GM03348 (cell line): ENCODE results near the gene CALHM5.
A peak's percentile ranks its signal among the peaks of the same experiment; 100 is the strongest.
"Not testable (repeated sequence)": the region's sequence is repeated elsewhere in the genome, so short reads cannot be mapped to it uniquely, and the experiment has no call there.

ENCODE experiments used
- DNase-seq: peaks from one replicate; pipeline ENCODE4 v3.0.0; 2012; ENCODE audit warnings: low spot score

CALHM5 gene

DNA sequence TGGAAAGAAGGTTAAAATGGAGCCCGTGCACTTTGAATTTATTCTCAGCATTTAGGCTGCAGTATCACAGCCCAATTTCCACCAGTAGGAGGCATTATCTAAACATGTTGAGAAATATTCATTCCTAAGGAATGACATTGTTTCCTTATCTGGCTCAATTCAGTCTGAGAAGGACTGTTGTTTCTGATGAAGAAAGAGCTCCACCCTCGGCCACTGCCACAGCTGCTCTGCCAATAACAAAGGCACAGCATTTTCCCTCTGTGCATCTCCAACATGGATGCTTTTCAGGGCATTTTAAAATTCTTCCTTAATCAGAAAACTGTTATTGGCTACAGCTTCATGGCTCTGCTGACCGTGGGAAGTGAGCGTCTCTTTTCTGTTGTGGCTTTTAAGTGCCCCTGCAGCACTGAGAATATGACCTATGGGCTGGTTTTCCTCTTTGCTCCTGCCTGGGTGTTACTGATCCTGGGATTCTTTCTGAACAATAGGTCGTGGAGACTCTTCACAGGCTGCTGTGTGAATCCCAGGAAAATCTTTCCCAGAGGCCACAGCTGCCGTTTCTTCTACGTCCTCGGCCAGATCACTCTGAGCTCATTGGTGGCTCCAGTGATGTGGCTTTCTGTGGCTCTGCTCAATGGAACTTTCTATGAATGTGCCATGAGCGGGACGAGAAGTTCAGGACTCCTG is at the start of gene CALHM5:
CALHM5 (plus strand) TSS at position 216 of the 687 bp plus-strand sequence; CDS start at position 274, 58 bp downstream.
- DNase-seq: peak; percentile 85

- DNase-seq: peak; percentile 66
Measured at GRCh38 chr6:116461932-116462885, 49.2 kb upstream of the CALHM5 start.

GRCh38 chr6:116463301-116463700 is 48.1 kb upstream of the CALHM5 start:
- no peak for DNase-seq

- DNase-seq: no peak
Measured at GRCh38 chr6:116465246-116465645, 46.2 kb upstream of the CALHM5 start.

DNA sequence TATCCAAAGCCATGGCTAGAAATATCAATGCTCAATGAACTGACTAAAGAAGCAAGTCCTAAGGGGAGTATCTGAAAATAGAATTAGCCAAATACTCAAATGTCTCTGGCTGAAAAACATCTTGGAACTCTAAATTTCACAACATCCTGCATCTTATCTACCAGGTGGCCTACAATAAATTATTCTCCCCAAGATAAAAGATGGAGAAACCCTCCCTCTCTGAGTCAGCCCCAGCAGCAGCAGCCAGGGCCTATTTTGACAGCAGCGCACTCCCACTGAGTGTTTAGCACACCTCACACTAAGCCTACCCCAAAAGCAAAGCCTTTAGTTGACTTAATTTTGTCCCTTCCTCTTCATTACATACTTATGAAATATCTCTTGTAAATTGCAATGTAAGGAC is 44.3 kb upstream of the CALHM5 start:
- no peak for DNase-seq

GRCh38 chr6:116467514-116467913 is 43.9 kb upstream of the CALHM5 start:
- no peak for DNase-seq

DNA sequence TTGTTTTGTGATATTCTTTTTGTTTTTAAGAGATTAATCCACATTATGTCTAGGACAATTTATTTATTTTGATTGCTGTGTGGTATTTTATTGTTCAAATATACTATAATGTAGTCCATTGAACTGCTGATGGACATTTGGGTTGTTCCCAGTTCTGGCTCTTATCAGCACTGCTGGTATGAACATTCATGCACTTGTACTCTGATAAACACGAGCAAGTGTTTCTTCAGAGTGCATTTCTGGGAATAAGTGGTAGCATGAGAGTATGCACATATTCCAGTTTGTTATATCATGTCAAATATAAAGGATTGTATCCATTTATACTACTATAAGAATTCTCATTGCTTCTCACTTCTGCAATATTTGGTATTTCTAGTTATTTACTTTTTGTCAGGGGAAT is 43.1 kb upstream of the CALHM5 start:
- DNase-seq: no peak

GRCh38 chr6:116471531-116471930 is 39.9 kb upstream of the CALHM5 start:
- DNase-seq: no peak

DNA sequence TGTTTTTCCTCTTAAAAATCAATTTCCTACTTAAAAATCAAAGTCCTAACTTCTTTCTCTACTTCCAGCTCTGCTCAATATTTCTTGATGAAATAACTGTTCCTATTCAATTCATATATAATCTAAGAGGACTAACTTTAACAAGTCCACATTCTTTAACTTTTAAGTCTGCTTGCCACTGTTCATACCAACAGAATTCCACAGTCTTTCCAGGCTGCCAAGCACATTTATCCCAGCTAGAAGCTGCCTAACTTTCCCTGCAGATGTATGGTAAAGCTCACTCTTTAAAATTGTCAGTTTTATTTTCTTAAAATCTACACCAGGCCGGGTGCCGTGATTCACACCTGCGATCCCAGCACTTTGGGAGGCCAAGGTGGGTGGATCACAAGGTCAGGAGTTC is 38.7 kb upstream of the CALHM5 start:
- peak; percentile 22 for DNase-seq

- no peak for DNase-seq
Measured at GRCh38 chr6:116475141-116475540, 36.3 kb upstream of the CALHM5 start.

GRCh38 chr6:116476002-116476678 is 35.3 kb upstream of the CALHM5 start:
- DNase-seq: peak; percentile 43

DNA sequence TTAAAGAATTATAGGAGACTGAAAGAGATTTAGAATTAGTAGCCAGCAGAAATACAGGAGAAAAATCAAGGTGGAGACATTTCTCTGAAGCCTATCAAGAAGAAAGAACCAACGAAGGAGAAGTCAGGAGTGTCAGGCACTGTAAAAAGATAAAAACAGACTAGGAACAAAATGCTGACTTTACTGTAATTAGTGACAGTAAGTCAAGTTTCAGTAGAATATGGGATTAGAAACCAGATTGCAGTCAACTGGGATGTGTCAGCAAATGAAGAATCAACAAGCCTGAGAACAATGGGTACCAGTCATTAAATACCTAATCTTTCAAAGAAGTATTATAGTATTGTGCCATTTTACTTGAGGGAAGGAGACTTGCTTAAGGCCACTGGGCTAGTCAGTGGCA is 28.7 kb upstream of the CALHM5 start:
- no peak for DNase-seq

DNA sequence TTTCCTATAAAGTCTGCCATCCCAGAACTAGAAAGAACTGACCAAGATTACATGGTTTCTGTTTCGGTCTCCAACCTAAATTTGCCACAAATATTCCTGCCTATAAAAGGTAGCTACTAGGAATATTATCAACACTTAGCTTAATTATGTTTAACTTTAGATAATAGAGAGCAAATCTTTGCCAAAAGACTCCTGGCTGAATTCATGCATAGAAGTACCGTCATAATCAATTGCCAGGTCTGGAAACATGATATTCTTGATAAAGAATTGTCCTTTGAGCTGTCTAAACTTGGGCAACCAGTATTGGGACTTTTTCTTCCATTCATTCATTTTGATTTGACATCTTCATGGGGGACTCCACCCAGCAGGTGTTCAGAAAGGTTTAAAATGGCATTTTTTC is 27.8 kb upstream of the CALHM5 start:
- DNase-seq: no peak

GRCh38 chr6:116485559-116486184 is 25.8 kb upstream of the CALHM5 start:
- no peak for DNase-seq

DNA sequence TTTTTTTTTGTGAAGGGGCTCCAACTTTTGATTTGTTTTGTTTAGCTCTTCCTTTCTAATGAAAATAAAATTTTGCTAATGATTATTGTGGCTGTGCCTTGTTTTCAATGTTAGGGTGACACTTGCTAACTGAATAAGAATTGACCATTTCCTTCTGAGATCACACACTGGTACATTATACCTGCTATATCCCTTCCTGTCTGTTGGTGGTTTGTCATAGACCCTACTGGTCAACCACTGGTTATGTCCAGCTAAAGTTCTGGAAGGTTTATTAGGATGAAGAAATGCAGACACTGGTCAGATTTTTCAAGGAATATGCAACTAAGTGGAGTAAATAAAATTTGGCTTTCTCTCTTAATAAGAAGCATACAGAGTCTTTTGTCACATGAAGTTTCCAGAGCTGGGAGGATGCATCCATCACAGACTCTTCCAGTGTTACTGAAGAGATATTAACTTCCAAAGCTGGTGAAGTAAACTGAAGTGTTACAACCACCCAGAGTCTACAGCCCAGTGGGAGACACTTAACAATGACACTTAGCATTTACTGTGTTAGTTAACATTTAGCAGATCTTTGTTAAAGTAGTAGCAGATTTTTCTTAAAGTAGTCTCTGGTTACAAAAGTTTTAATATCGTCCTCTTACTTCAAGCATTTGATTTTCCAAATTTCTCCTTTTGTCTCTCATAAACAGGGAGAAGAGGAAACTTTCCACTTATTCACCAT is 19.7 kb upstream of the CALHM5 start:
- DNase-seq: no peak

- no peak for DNase-seq
Measured at GRCh38 chr6:116492331-116493067, 18.9 kb upstream of the CALHM5 start.

GRCh38 chr6:116495161-116495560 is 16.3 kb upstream of the CALHM5 start:
- not testable (repeated sequence) for DNase-seq

DNA sequence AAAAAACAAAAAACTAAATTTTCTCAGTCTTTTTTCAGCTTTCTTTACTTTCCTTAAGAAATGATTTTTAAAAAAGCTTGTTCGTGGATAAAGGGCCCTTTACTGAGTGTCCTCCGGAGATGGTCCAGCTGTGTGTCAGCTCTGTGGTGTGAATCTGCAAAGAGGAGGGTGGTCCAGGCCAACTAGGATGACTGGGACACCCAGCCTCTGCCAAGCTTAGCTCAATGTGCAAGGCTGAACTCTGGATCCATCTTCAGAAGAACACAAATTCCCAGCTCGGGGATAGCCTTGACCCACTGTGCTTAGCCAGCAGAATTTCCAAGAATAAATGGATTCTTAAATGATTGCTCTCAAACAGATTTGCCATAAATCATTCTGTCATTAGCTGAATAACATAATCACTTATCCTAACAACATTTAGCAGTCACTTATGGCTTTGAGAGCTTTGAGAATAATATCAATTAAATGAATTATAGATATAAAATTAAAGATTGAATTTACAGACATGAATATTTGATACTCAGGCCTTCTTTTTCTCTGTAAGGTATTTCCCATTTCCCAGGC is 14.2 kb upstream of the CALHM5 start:
- DNase-seq: no peak

GRCh38 chr6:116500969-116501433 is 10.4 kb upstream of the CALHM5 start:
- no peak for DNase-seq

DNA sequence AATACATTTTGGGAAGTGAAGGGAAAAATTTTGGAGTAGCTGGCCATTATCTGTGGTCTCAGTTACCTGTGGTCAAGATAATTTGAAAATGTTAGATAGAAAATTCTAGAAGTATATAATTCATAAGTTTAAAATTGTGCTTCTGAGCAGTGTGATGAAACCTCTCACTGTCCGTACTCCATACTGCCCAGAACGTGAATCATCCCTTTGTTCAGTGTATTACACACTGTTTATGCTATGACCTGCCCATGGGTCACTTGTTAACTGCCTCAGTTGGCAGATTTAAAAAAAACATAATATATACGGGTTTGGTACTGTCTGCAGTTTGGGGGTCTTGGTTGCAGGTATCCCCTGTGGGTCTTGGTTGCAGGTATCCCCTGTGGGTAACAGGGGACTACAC is 4.1 kb upstream of the CALHM5 start:
- no peak for DNase-seq
